ENCODE data around the gene CYP4F12.
A peak's percentile ranks its signal among the peaks of the same experiment; 100 is the strongest.
"Not testable (repeated sequence)": the region's sequence is repeated elsewhere in the genome, so short reads cannot be mapped to it uniquely, and the experiment has no call there.

CYP4F12 gene

GRCh38 chr19:15649526-15649925 is 23.4 kb upstream of the CYP4F12 start:
- DNase-seq (ENCODE audit: insufficient read length, low spot score) (no peak), FAIRE-seq (no peak)

- not testable (repeated sequence) for DNase-seq (ENCODE audit: insufficient read length, low spot score); FAIRE-seq
Observed at GRCh38 chr19:15650123-15650522, 22.8 kb upstream of the CYP4F12 start.

- DNase-seq (ENCODE audit: insufficient read length, low spot score): no peak
- FAIRE-seq: no peak
Observed at GRCh38 chr19:15651791-15652190, 21.1 kb upstream of the CYP4F12 start.

DNA sequence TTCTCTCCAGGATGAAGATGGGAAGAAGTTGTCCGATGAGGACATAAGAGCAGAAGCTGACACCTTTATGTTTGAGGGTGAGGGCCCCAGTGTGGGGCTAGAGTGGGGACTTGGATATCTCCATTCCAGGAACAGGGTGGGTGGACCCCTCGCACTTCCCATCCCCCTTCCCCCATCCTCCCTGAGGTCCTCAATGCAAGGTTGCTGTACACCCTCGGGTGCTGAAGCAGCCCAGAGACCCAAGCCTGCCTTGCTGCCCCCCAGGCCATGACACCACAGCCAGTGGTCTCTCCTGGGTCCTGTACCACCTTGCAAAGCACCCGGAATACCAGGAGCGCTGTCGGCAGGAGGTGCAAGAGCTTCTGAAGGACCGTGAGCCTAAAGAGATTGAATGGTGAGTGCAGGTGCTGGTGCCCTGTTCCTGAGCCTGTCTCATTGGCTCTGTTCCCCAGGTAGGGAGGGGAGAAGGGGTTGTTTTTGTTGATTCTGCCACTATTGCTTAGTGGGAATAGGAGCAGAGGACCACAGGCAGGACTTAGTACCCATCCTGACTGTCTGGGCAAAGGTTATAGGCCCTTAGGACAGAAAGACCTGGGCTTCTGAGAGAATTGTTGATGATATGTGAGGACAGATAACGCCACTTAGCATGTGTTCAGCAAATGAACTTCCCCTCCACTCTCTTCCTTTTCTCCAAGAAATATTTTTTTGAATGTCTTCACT is 20.2 kb upstream of the CYP4F12 start:
- no peak for DNase-seq (ENCODE audit: insufficient read length, low spot score)
- no peak for FAIRE-seq

DNA sequence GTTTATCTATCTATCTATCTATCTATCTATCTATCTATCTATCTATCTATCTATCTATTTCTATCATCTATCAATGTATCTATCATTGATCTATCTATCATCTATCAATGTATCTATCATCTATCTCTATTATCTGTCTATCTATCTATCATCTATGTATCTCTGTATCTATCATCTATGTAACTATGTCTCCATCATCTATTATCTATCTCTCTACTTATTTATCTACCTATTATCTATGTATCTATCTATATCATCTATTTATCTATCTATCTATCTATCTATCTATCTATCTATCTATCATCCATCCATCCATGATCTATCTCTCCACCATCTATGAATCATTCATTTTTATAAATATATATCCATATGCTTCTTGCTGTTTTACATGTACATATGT is 16.4 kb upstream of the CYP4F12 start:
- DNase-seq (ENCODE audit: insufficient read length, low spot score) (no peak), FAIRE-seq (no peak)

GRCh38 chr19:15663247-15663646 is 9.6 kb upstream of the CYP4F12 start:
- DNase-seq (ENCODE audit: insufficient read length, low spot score) (no peak), FAIRE-seq (no peak)

DNA sequence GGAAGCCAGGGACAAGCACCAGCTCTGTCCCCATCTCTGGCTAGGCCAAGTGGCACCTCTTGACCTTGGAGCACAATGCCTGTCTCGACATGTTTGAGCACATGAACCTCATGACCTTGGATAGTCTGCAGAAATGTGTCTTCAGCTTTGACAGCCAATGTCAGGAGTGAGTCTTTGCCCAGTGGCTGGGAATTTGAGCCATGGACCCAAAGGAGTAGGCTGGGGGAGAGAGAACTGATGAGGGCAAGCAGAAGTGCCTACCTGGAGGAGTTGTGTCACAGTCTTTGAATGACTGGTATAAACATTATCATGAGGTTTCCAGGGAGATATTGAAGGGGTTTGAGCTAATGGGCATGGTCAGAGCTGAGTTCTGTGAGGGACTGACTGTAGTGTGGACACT is 6.7 kb upstream of the CYP4F12 start:
- FAIRE-seq: no peak
- DNase-seq (ENCODE audit: insufficient read length, low spot score): no peak

GRCh38 chr19:15666883-15667282 is 6.0 kb upstream of the CYP4F12 start:
- FAIRE-seq: no peak
- DNase-seq (ENCODE audit: insufficient read length, low spot score): no peak

- no peak for FAIRE-seq
- DNase-seq (ENCODE audit: insufficient read length, low spot score): no peak
Observed at GRCh38 chr19:15669440-15669839, 3.4 kb upstream of the CYP4F12 start.

- FAIRE-seq (no peak), DNase-seq (ENCODE audit: insufficient read length, low spot score) (no peak)
Observed at GRCh38 chr19:15669891-15670290, 3.0 kb upstream of the CYP4F12 start.

- DNase-seq (ENCODE audit: insufficient read length, low spot score): no peak
- FAIRE-seq: peak; percentile 33
Observed at GRCh38 chr19:15671237-15671821, 1.6 kb upstream of the CYP4F12 start.

GRCh38 chr19:15671891-15672579 is 852 bp upstream of the CYP4F12 start:
- DNase-seq (ENCODE audit: insufficient read length, low spot score): no peak

DNA sequence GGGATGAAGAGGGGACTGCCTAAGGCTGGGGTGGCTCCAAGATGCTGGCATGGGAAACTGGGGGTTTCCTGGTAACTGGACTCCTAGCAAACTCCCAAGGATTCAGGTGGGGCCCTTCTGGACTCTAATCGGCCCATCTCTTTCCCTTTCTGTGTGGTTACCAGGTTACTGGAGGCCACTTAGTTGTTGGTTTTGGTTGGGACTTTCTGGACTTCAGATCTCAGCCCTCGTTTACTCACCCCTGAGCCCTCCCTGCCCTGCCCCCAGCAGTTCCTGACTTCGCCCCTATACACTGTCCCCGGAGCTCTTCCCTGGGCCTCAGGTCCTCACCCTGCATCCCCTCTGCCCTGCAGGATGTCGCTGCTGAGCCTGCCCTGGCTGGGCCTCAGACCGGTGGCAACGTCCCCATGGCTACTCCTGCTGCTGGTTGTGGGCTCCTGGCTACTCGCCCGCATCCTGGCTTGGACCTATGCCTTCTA is 328 bp downstream of the CYP4F12 start:
- FAIRE-seq: no peak
- no peak for DNase-seq (ENCODE audit: insufficient read length, low spot score)

More at GRCh38 chr19:15671891-15672579, 852 bp upstream of the CYP4F12 start:
- no peak for FAIRE-seq

GRCh38 chr19:15675560-15675959 is 2.7 kb downstream of the CYP4F12 start:
- DNase-seq (ENCODE audit: insufficient read length, low spot score): no peak

GRCh38 chr19:15679089-15679488 is 6.2 kb downstream of the CYP4F12 start:
- no peak for DNase-seq (ENCODE audit: insufficient read length, low spot score)
- no peak for FAIRE-seq

More at GRCh38 chr19:15675560-15675959, 2.7 kb downstream of the CYP4F12 start:
- FAIRE-seq: no peak

DNA sequence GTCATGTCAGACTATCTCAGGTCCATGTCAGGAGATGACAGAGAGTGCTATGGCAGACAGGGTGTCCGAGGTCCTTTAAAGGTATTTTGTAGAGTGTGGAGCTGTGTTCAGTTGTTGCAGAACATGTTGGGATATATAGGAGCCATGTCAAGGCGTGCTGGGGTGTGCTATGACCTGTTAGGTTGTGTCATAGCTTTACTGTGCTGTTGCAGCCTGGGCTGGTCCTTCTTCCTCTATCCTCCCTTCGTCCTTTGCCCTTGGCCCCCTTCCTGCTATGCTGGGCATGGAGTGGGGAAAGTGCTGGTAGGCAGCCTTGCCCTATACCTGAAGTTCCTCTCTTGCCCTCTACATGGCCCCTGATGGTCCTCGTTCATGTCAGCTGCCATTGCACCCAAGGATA is 7.0 kb downstream of the CYP4F12 start:
- FAIRE-seq; DNase-seq (ENCODE audit: insufficient read length, low spot score): not testable (repeated sequence)

DNA sequence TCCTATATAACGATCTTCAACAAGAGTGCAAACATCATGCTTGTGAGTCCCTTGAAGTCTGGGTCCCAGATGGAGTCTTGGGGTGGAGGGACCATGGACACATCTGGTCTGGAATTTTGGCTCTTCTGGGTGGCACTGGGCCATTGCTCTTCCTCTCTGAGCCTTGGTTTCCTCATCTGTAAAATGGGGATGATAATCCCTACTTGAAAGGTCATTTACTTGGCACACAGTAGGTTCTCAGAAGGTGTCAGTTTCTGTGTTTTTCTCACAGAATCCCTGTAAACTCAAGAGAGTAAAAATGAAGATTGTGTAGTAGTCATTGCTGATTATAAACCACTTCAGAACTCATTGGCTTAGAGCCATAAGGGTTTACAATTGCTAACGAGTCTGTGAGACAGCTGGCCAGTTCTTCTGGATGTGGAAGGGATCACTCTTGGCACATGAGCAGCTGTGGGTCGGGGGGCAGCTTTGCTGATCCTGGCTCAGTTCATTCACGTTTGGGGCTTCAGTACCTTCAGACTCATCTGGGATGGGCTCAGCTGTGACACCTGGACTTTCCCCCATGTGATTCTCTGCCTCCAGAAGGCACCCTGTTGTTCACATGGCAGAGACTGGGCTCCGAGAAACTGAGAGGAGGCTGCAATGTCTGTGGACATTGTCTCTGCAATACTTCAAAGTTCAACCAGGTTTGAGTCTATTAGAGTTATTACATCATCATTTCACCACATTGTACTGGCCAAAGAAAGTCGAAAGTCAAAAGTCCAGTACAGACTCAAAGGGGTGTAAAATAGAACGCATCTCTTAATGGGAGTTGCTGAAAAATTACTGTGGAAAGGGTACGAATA is 7.8 kb downstream of the CYP4F12 start:
- no peak for DNase-seq (ENCODE audit: insufficient read length, low spot score)
- no peak for FAIRE-seq

DNA sequence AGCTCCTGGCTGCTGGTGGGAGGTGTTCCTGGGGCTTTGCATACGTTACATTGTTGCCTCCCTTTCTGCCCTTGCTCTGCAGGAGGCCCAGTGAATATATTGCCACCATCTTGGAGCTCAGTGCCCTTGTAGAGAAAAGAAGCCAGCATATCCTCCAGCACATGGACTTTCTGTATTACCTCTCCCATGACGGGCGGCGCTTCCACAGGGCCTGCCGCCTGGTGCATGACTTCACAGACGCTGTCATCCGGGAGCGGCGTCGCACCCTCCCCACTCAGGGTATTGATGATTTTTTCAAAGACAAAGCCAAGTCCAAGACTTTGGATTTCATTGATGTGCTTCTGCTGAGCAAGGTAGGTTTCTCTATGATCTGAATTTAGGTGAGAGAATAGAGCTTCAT is 10.5 kb downstream of the CYP4F12 start:
- FAIRE-seq (no peak), DNase-seq (ENCODE audit: insufficient read length, low spot score) (no peak)

GRCh38 chr19:15684828-15685227 is 11.9 kb downstream of the CYP4F12 start:
- FAIRE-seq (no peak), DNase-seq (ENCODE audit: insufficient read length, low spot score) (no peak)

- FAIRE-seq (no peak), DNase-seq (ENCODE audit: insufficient read length, low spot score) (no peak)
Observed at GRCh38 chr19:15696654-15697194, 23.8 kb downstream of the CYP4F12 start.

All from HTR-8/SVneo (cell line).